Measurements from ENCODE around the gene FHAD1.

- TF ChIP-seq CTCF (IDR thresholded peaks at IDR 0.05; ENCODE audit: extremely low read depth in 1 of 2, insufficient read depth in 1 of 2, low read depth in 1 of 2, low read length in 2 of 2) (no peak), JUN (IDR thresholded peaks at IDR 0.05; ENCODE audit: borderline replicate concordance, insufficient read depth, insufficient read length, low read depth) (no peak), EZH2 (IDR thresholded peaks at IDR 0.05; ENCODE audit: borderline replicate concordance, low read depth, low read length, severe bottlenecking) (no peak), MYC (IDR thresholded peaks at IDR 0.05; ENCODE audit: low read depth, low read length) (no peak), POLR2A (IDR thresholded peaks at IDR 0.05; ENCODE audit: low read depth, low read length) (no peak), POLR2AphosphoS5 (IDR thresholded peaks at IDR 0.05; ENCODE audit: insufficient read depth, low read depth, low read length) (no peak), MAX (IDR thresholded peaks at IDR 0.05; ENCODE audit: insufficient read depth, insufficient read length) (no peak), FOS (IDR thresholded peaks at IDR 0.05; ENCODE audit: borderline replicate concordance, insufficient read depth, low read length) (no peak), GATA2 (IDR thresholded peaks at IDR 0.05; ENCODE audit: insufficient read depth, insufficient read length, low read depth, low read length) (no peak)
These were observed 74.6 kb downstream of the FHAD1 start for GRCh38 chr1:15321601-15322000.

Data from endothelial cell of umbilical vein (primary cell).